ENCODE measurements around the gene SARS1.

SARS1 gene

DNA sequence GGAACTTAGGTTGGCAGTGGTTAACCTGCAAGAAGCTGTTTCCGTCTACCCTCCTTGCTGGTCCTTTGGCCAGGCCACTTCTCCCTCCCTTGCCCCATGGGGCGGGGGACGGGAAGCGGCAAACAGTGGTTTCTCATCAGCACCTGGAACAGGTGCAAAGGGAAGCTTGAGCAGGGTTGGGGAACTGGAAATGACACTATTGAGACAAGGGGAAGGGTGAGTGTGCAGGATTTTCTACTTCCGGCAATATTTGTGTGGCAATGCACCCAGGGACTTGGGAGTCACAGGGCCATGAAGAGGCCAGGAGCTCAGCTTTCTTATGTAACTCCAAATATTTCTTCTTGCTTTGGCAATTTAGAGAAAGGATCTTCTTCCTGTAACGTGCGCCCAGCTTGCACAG lies 29.0 kb upstream of the SARS1 start:
- Histone ChIP-seq H3K9ac (ENCODE audit: low read depth, low read length, poor library complexity, severe bottlenecking) (no peak overlapping the region), H3K4me1 (ENCODE audit: insufficient read depth, low read length, poor library complexity, severe bottlenecking) (no peaks in the 10 kb centered on the region), H3K9me3 (ENCODE audit: insufficient read depth, low read depth, low read length) (no peaks in the 10 kb centered on the region), H3K4me3 (ENCODE audit: low read length, poor library complexity, severe bottlenecking) (no peak overlapping the region), H3K27me3 (ENCODE audit: insufficient read depth, low read length, poor library complexity, severe bottlenecking) (peaks cover 30% of the 10 kb centered on the region), H3K4me2 (ENCODE audit: low read depth, low read length, poor library complexity, severe bottlenecking) (no peak overlapping the region), H3K79me2 (ENCODE audit: insufficient read depth, low read length) (no peaks in the 10 kb centered on the region), H4K20me1 (ENCODE audit: insufficient read depth, low read length, poor library complexity, severe bottlenecking) (no peaks in the 10 kb centered on the region), H3F3A (ENCODE audit: low read depth) (no peaks in the 10 kb centered on the region), H3K36me3 (ENCODE audit: insufficient read depth, low read length) (no peaks in the 10 kb centered on the region), H2AFZ (ENCODE audit: low read length) (no peak overlapping the region), H3K9me2 (replicated peaks; ENCODE audit: low read depth, low read length) (no peaks in the 10 kb centered on the region)
- TF ChIP-seq, protein P1, sequence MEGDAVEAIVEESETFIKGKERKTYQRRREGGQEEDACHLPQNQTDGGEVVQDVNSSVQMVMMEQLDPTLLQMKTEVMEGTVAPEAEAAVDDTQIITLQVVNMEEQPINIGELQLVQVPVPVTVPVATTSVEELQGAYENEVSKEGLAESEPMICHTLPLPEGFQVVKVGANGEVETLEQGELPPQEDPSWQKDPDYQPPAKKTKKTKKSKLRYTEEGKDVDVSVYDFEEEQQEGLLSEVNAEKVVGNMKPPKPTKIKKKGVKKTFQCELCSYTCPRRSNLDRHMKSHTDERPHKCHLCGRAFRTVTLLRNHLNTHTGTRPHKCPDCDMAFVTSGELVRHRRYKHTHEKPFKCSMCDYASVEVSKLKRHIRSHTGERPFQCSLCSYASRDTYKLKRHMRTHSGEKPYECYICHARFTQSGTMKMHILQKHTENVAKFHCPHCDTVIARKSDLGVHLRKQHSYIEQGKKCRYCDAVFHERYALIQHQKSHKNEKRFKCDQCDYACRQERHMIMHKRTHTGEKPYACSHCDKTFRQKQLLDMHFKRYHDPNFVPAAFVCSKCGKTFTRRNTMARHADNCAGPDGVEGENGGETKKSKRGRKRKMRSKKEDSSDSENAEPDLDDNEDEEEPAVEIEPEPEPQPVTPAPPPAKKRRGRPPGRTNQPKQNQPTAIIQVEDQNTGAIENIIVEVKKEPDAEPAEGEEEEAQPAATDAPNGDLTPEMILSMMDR (conservative IDR thresholded peaks at IDR 0.05; ENCODE audit: low read length), result no peak
- no peak for TF ChIP-seq EZH2phosphoT487 (IDR thresholded peaks at IDR 0.05; ENCODE audit: borderline replicate concordance)

DNA sequence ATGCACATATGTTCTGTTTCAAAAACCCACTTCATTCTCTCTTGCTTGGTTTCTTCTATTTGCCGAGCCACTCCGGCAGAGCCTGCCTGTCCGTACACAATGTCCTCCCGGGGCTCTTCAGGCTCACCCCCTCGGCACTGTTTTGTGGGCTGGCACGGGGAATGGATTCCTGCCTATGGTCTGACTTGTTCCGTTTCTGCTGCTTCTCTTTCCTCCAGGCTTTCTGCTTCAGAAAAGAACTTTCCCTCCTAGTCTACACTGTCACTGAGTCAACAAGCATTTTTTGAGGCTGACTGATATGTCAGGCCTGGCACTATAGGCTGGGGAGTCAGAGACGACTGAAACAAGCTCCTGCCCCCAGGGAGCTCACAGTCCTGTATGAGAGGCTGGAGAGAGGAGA lies 28.4 kb upstream of the SARS1 start:
- Histone ChIP-seq H3K4me2 (ENCODE audit: low read depth, low read length, poor library complexity, severe bottlenecking) (no peak overlapping the region), H3K9me2 (replicated peaks; ENCODE audit: low read depth, low read length) (no peaks in the 10 kb centered on the region), H3K9ac (ENCODE audit: low read depth, low read length, poor library complexity, severe bottlenecking) (no peak overlapping the region), H3F3A (ENCODE audit: low read depth) (no peaks in the 10 kb centered on the region), H2AFZ (ENCODE audit: low read length) (no peak overlapping the region), H3K9me3 (ENCODE audit: insufficient read depth, low read depth, low read length) (no peaks in the 10 kb centered on the region), H3K27me3 (ENCODE audit: insufficient read depth, low read length, poor library complexity, severe bottlenecking) (peaks cover 30% of the 10 kb centered on the region), H4K20me1 (ENCODE audit: insufficient read depth, low read length, poor library complexity, severe bottlenecking) (no peaks in the 10 kb centered on the region), H3K4me1 (ENCODE audit: insufficient read depth, low read length, poor library complexity, severe bottlenecking) (no peaks in the 10 kb centered on the region), H3K36me3 (ENCODE audit: insufficient read depth, low read length) (no peaks in the 10 kb centered on the region), H3K79me2 (ENCODE audit: insufficient read depth, low read length) (no peaks in the 10 kb centered on the region), H3K4me3 (ENCODE audit: low read length, poor library complexity, severe bottlenecking) (no peak overlapping the region)
- no peak for TF ChIP-seq EZH2phosphoT487 (IDR thresholded peaks at IDR 0.05; ENCODE audit: borderline replicate concordance)
- TF ChIP-seq, protein P1 (conservative IDR thresholded peaks at IDR 0.05; ENCODE audit: low read length), result no peak

DNA sequence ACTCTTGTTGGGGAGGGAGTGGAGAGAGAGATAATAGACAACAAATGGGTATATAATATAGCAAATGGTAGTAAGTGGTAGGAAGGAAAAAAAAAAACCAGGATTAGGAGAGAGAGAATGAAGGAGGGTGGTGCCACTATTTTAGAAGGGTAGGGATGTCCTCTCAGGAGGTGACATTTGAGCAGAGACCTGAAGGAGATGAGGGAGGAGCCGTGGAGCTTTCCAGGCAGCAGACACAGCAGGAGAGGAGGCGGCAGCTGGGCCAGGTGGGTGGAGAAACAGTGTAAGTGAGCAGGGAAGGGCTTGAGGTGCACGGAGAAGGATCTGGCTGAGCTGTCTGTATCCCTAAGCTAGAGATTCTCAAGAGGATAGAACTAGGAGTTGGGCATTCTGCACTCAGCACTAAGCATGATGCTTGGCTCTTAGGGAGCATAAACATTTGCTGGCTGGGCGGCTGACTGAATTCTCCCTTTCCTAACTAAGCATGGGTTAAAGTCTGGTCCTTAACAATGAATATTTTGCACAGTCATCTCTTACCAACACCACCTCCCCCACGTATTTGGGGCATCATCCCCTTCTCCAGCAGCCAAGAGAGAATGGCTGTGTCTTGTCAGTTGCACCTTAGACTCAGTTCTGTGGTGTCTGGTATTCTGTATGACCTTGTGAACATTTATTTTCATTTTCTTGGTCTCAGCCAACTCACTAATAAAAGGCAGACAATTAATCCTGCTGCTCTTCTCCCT lies 27.6 kb upstream of the SARS1 start:
- H2AFZ ChIP-seq (ENCODE audit: low read length), result 0 out of 2 replicates have a peak overlapping the region, but pooled peaks have one; percentile 28
- H3K4me2 ChIP-seq (ENCODE audit: low read depth, low read length, poor library complexity, severe bottlenecking), result no peak overlapping the region
- no peaks in the 10 kb centered on the region for H4K20me1 ChIP-seq (ENCODE audit: insufficient read depth, low read length, poor library complexity, severe bottlenecking)
- H3K9ac ChIP-seq (ENCODE audit: low read depth, low read length, poor library complexity, severe bottlenecking), result no peak overlapping the region
- H3K9me2 ChIP-seq (replicated peaks; ENCODE audit: low read depth, low read length), result no peaks in the 10 kb centered on the region
- no peaks in the 10 kb centered on the region for H3K4me1 ChIP-seq (ENCODE audit: insufficient read depth, low read length, poor library complexity, severe bottlenecking)
- H3K27me3 ChIP-seq (ENCODE audit: insufficient read depth, low read length, poor library complexity, severe bottlenecking), result peaks cover 30% of the 10 kb centered on the region
- no peaks in the 10 kb centered on the region for H3K9me3 ChIP-seq (ENCODE audit: insufficient read depth, low read depth, low read length)
- no peaks in the 10 kb centered on the region for H3K79me2 ChIP-seq (ENCODE audit: insufficient read depth, low read length)
- TF ChIP-seq EZH2phosphoT487 (IDR thresholded peaks at IDR 0.05; ENCODE audit: borderline replicate concordance), result no peak
- TF ChIP-seq, protein P1 (conservative IDR thresholded peaks at IDR 0.05; ENCODE audit: low read length), result no peak
- H3F3A ChIP-seq (ENCODE audit: low read depth), result no peaks in the 10 kb centered on the region
- no peak overlapping the region for H3K4me3 ChIP-seq (ENCODE audit: low read length, poor library complexity, severe bottlenecking)
- no peaks in the 10 kb centered on the region for H3K36me3 ChIP-seq (ENCODE audit: insufficient read depth, low read length)

Measured in Loucy (cell line).